Lower leg skin (tissue), 3 donors: ENCODE data around the gene SCAPER.
"Not testable (repeated sequence)": the region's sequence is repeated elsewhere in the genome, so short reads cannot be mapped to it uniquely, and the experiment has no call there.

Experiments
- CTCF ChIP-seq, 3 donors: fragments of 450-650 bp; IDR thresholded peaks; one replicate each; pipeline ENCODE4 v1.5.1; 2016; ENCODE audit warnings: antibody characterized with exemption in 3 of 3, mild to moderate bottlenecking in 3 of 3, moderate library complexity in 2 of 3
- POLR2A ChIP-seq, 2 donors: fragments of 450-650 bp; IDR thresholded peaks; one replicate each; pipeline ENCODE4 v1.6.1; 2016 to 2017; ENCODE audit warnings: antibody characterized with exemption in 2 of 2, mild to moderate bottlenecking in 1 of 2, moderate library complexity in 1 of 2

- TF ChIP-seq CTCF, POLR2A (IDR thresholded peaks at IDR 0.05): not testable (repeated sequence)
These were observed 474.4 kb downstream of the SCAPER start for GRCh38 chr15:76430711-76431110.
